SK-N-SH (cell line): ENCODE data around the gene HOXD11.

Source experiments
- CTCF ChIP-seq: fragments of 200-600 bp; sonication (generic); IDR thresholded peaks from 2 replicates; pipeline ENCODE4 v1.6.1; 2017; ENCODE audit warnings: antibody characterized with exemption, mild to moderate bottlenecking, moderate library complexity
- FOXM1 ChIP-seq: IDR thresholded peaks from 2 replicates; pipeline ENCODE4 v1.4.0; 2012; ENCODE audit warnings: low read depth, mild to moderate bottlenecking
- GATA2 ChIP-seq: sonication (generic); formaldehyde crosslinking; IDR thresholded peaks from 2 replicates; pipeline ENCODE4 v1.5.0; 2020; ENCODE audit warnings: mild to moderate bottlenecking, missing genetic modification reagents
- JUND ChIP-seq: IDR thresholded peaks from 2 replicates; pipeline ENCODE4 v1.4.0; 2012
- MAX ChIP-seq: IDR thresholded peaks from 2 replicates; pipeline ENCODE4 v1.4.0; 2012; ENCODE audit warnings: low read depth
- NFIC ChIP-seq: IDR thresholded peaks from 2 replicates; pipeline ENCODE4 v1.4.0; 2012; ENCODE audit warnings: borderline replicate concordance
- POLR2AphosphoS5 ChIP-seq: IDR thresholded peaks from 2 replicates; pipeline ENCODE4 v1.6.1; 2012; ENCODE audit warnings: low read depth, low read length
- RAD21 ChIP-seq: IDR thresholded peaks from 2 replicates; pipeline ENCODE4 v1.6.1; 2012; ENCODE audit warnings: mild to moderate bottlenecking, low read length
- RCOR1 ChIP-seq: fragments of 150-350 bp; IDR thresholded peaks from 2 replicates; pipeline ENCODE4 v1.6.1; 2017; ENCODE audit warnings: antibody characterized with exemption, low read length
- TAF1 ChIP-seq: IDR thresholded peaks from 2 replicates; pipeline ENCODE4 v1.6.1; 2012; ENCODE audit warnings: low read depth, mild to moderate bottlenecking, low read length, moderate library complexity, borderline replicate concordance
- USF2 ChIP-seq: fragments of 150-350 bp; IDR thresholded peaks from 2 replicates; pipeline ENCODE4 v1.6.1; 2017; ENCODE audit warnings: antibody characterized with exemption, low read length, low read depth, borderline replicate concordance
- YY1 ChIP-seq: IDR thresholded peaks from 2 replicates; pipeline ENCODE4 v1.4.0; 2012; ENCODE audit warnings: low read depth, mild to moderate bottlenecking

- peak; percentile 75 for TF ChIP-seq RAD21
- TF ChIP-seq CTCF: peak; percentile 78
- TF ChIP-seq TAF1: no peak
- TF ChIP-seq JUND: no peak
- no peak for TF ChIP-seq USF2
- no peak for TF ChIP-seq POLR2AphosphoS5
- no peak for TF ChIP-seq YY1
- TF ChIP-seq FOXM1: no peak
- no peak for TF ChIP-seq NFIC
- TF ChIP-seq RCOR1: no peak
- TF ChIP-seq GATA2 (CRISPR knock-in tag): no peak
- 0 out of 2 replicates have a peak, but pooled peaks have one; percentile 23 for TF ChIP-seq MAX
Observed at GRCh38 chr2:176088048-176088936, 18.8 kb upstream of the HOXD11 start.
